ENCODE results near the gene IGFBP3. TPM values are rescaled to one million over a fixed set of nuclear protein-coding genes. Genes with fewer than 3 reads are reported as not detected.

IGFBP3 gene
- total and polyA plus RNA-seq, 2 of the 13 experiments (the other 11 are each of a cell fraction or from before 2014, with no cell fraction given): 57.5 TPM; not detected in 1

- no peak for TF ChIP-seq ZFP62 (CRISPR knock-in tag; IDR thresholded peaks at IDR 0.05)
- no peak for TF ChIP-seq ARNT (IDR thresholded peaks at IDR 0.05)
- TF ChIP-seq HNF1A (IDR thresholded peaks at IDR 0.05; ENCODE audit: low read depth): no peak
- no peak for TF ChIP-seq HNF1A (CRISPR knock-in tag; IDR thresholded peaks at IDR 0.05; ENCODE audit: borderline replicate concordance)
- no peak for TF ChIP-seq BCLAF1 (IDR thresholded peaks at IDR 0.05)
- TF ChIP-seq ZNF556 (CRISPR knock-in tag; IDR thresholded peaks at IDR 0.05; ENCODE audit: borderline replicate concordance): 0 out of 2 replicates have a peak, but pooled peaks have one; percentile 82
- no peak for TF ChIP-seq ZBTB21 (CRISPR knock-in tag; IDR thresholded peaks at IDR 0.05)
- peak; percentile 68; the same call in 1 of the 2 replicates for TF ChIP-seq ZFP41 (CRISPR knock-in tag; IDR thresholded peaks at IDR 0.05; ENCODE audit: borderline replicate concordance)
- no peak for TF ChIP-seq ZNF138 (CRISPR knock-in tag; IDR thresholded peaks at IDR 0.05; ENCODE audit: low read depth)
- TF ChIP-seq SMARCC2 (IDR thresholded peaks at IDR 0.05): no peak
- no peak for TF ChIP-seq HHEX (CRISPR knock-in tag; IDR thresholded peaks at IDR 0.05)
- TF ChIP-seq ZBTB46 (CRISPR knock-in tag; IDR thresholded peaks at IDR 0.05; ENCODE audit: borderline replicate concordance): no peak
- no peak for TF ChIP-seq ZNF772 (CRISPR knock-in tag; IDR thresholded peaks at IDR 0.05)
- TF ChIP-seq DNMT3B (CRISPR knock-in tag; conservative IDR thresholded peaks at IDR 0.05): no peak
Observed at GRCh38 chr7:45893996-45894664, 26.9 kb downstream of the IGFBP3 start (continued).

All from HepG2 (cell line).